Measurements from ENCODE around the gene IQGAP2.

GRCh38 chr5:76476474-76477038 lies 73.5 kb downstream of the IQGAP2 start:
- TF ChIP-seq ZNF274 (IDR thresholded peaks at IDR 0.05; ENCODE audit: low read depth, low read length) (no peak), SUZ12 (IDR thresholded peaks at IDR 0.05; ENCODE audit: extremely low read depth, insufficient read depth, insufficient read length) (no peak)
